Thyroid gland (tissue), 4 donors: ENCODE measurements around the gene OGDHL. TPM values are rescaled to one million over a fixed set of nuclear protein-coding genes. Genes with fewer than 3 reads are reported as not detected.

ENCODE experiments used
- DNase-seq, 2 donors: peaks; one replicate each; pipeline ENCODE4 v3.0.0-alpha.2; 2019
- H3K27ac ChIP-seq, 3 donors: fragments of 200-600 bp; sonication (generic); 1 replicate in 2 of 3; 2 replicates in 1 of 3; pipeline ENCODE4 v1.5.1; 2016 to 2019; ENCODE audit warnings: mild to moderate bottlenecking in 1 of 3, moderate library complexity in 1 of 3
- H3K27me3 ChIP-seq: fragments of 200-600 bp; sonication (generic); one replicate; pipeline ENCODE4 v1.5.1; 2019
- H3K36me3 ChIP-seq, 2 donors: fragments of 200-600 bp; sonication (generic); one replicate each; pipeline ENCODE4 v1.5.1; 2016 to 2019
- H3K4me1 ChIP-seq, 2 donors: fragments of 200-600 bp; sonication (generic); one replicate each; pipeline ENCODE4 v1.5.1; 2017 to 2019
- H3K4me3 ChIP-seq, 3 donors: fragments of 200-600 bp; sonication (generic); replicated peaks in 1 of 3; 1 replicate in 2 of 3; 2 replicates in 1 of 3; pipeline ENCODE4 v1.5.1; 2016; ENCODE audit warnings: mild to moderate bottlenecking in 1 of 3
- H3K9me3 ChIP-seq: fragments of 200-600 bp; sonication (generic); one replicate; pipeline ENCODE4 v1.5.1; 2017
- CTCF ChIP-seq, 6 experiments: fragments of 200-600 bp in 3 of 6; fragments of 450-650 bp in 3 of 6; sonication (generic) in 3 of 6; IDR thresholded peaks; one replicate each; pipeline ENCODE4 v1.5.1; 2016 to 2019; ENCODE audit warnings: antibody characterized with exemption in 6 of 6, mild to moderate bottlenecking in 2 of 6, inconsistent platforms in 1 of 6, moderate library complexity in 1 of 6
- POLR2A ChIP-seq, 2 donors: fragments of 450-650 bp; IDR thresholded peaks; one replicate each; pipeline ENCODE4 v1.6.1; 2017; ENCODE audit warnings: antibody characterized with exemption in 2 of 2, mild to moderate bottlenecking in 2 of 2, moderate library complexity in 1 of 2
- WGBS, 2 donors: methylation state at CpG; one replicate each; pipeline ENCODE4 v1.1.5; 2017; 5-methylcytosine and 5-hydroxymethylcytosine counted together
- intact Hi-C: fragments of 100-400 bp; cut with DNase I; formaldehyde crosslinking; loops from one replicate; pipeline ENCODE4 v1.15.1; 2023
- total RNA-seq, 4 donors: library from RNA; depleted of rRNA; stranded (reverse); fragments of >200 nt; gene quantifications; one replicate each; pipeline ENCODE4 v1.2.3, GENCODE V29; 2016

OGDHL gene
- 100 to 1,000 TPM in 1 of 4 donors, 10 to 100 TPM in 3; 24.3 to 113 (median 70.0) TPM for total RNA-seq

DNA sequence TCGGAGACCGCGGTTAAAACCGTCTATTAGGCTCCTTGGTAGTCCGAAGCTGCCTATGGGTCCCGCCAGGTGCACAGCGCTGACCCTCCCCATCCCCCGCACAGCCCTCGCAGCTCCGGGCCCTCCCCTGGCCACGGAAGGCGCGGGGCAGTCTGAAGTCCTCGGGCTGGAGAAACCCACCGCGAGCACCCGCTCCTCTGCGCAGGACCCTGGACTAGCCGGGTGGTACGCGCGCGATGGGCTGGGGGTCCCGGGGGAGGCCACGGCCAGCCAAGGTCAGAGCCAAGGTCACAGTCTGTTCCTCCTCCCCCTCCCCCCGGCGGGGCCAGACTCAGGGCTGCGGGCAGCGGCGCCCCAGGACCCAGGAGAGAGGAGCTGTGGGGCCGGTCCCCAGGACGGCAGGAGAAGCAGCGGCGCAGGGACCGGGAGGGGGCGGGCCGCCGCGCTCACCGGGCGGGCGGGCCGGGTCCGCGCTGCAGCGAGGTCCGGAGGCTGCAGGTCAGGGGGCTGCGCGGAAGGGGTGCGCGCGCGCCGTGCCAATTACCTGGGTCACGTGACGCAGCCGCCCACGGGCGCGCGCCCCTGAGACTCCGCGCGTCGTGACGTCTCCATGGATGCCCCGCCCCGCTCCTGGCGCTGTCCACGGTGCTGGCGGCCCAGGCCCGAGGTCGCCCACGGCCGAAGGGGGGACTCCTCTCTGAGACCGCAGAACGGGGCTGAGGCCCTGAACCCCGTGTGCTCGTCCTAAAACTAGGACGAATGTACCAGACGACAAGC lies at the start of gene OGDHL:
OGDHL (minus strand) TSS at position 535 of the 777 bp plus-strand sequence. CDS start 3,731 bp downstream, outside the sequence.
- WGBS, 2 donors, result 0% methylated on average over 15 to 43 of the region's 81 CpGs

GRCh38 chr10:49803988-49804387 lies 41.9 kb upstream of the OGDHL start:
- no peak for TF ChIP-seq POLR2A (IDR thresholded peaks at IDR 0.05)
- intact Hi-C loops, result no loop called here
- Histone ChIP-seq H3K27me3 (no peaks in the 10 kb centered on the region), H3K27ac (no peak overlapping the region), H3K9me3 (no peaks in the 10 kb centered on the region), H3K36me3 (no peaks in the 10 kb centered on the region), H3K4me1 (no peaks in the 10 kb centered on the region), H3K4me3 (no peak overlapping the region)
- 88 to 97% methylated on average over 2 of the region's 2 CpGs for WGBS, 2 donors
- DNase-seq, result no peak

More for the DNA sequence above, at the start of gene OGDHL:
- peak within 1 kb of the TSS; percentile 53 to 86 (median 61) for H3K4me3 ChIP-seq
- H3K27me3 ChIP-seq, result no peaks in the 10 kb centered on the region
- TF ChIP-seq CTCF (IDR thresholded peaks at IDR 0.05) (no peak), POLR2A (IDR thresholded peaks at IDR 0.05) (peak in 1 of 2 donors; percentile 57)
- H3K4me1 ChIP-seq, result peaks cover 13 to 16% of the 10 kb centered on the region in 2 donors
- peak; percentile 83 to 85 for DNase-seq
- H3K36me3 ChIP-seq, result no peaks in the 10 kb centered on the region
- no peaks in the 10 kb centered on the region for H3K9me3 ChIP-seq
- intact Hi-C loops, result no loop called here
- peak within 1 kb of the TSS; percentile 41 to 72 (median 50) for H3K27ac ChIP-seq

GRCh38 chr10:49798275-49798674 lies 36.2 kb upstream of the OGDHL start:
- intact Hi-C loops, result no loop called here
- 85 to 94% methylated on average over 4 of the region's 4 CpGs for WGBS, 2 donors
- Histone ChIP-seq H3K36me3 (no peaks in the 10 kb centered on the region), H3K4me1 (no peaks in the 10 kb centered on the region), H3K27me3 (no peaks in the 10 kb centered on the region), H3K27ac (no peak overlapping the region), H3K9me3 (no peaks in the 10 kb centered on the region), H3K4me3 (no peak overlapping the region)
- TF ChIP-seq CTCF (IDR thresholded peaks at IDR 0.05) (no peak), POLR2A (IDR thresholded peaks at IDR 0.05) (no peak)
- no peak for DNase-seq

DNA sequence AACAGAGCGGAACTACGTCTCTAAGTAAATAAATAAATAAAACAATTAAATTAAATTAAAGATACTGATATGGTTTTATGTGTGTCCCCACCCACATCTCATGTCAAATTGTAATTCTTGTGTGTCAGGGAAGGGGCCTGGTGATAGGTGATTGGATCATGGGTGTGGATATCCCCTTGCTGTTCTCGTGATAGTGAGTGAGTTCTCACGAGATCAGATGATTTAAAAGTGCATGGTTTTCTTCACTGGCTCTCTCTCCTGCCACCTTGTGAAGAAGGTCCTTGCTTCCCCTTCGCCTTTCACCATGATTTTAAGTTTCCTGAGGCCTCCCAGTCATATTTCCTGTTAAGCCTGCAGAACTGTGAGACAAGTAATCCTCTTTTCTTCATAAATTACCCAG lies 29.0 kb upstream of the OGDHL start:
- no peak overlapping the region for H3K27ac ChIP-seq
- no peaks in the 10 kb centered on the region for H3K36me3 ChIP-seq
- no peaks in the 10 kb centered on the region for H3K4me1 ChIP-seq
- no peaks in the 10 kb centered on the region for H3K27me3 ChIP-seq
- intact Hi-C loops, result no loop called here
- no peaks in the 10 kb centered on the region for H3K9me3 ChIP-seq
- TF ChIP-seq CTCF (IDR thresholded peaks at IDR 0.05) (no peak), POLR2A (IDR thresholded peaks at IDR 0.05) (no peak)
- no peak for DNase-seq
- no peak overlapping the region for H3K4me3 ChIP-seq
- WGBS, 2 donors, result 75 to 79% methylated on average over 5 of the region's 5 CpGs

GRCh38 chr10:49784681-49785080 lies 22.6 kb upstream of the OGDHL start:
- Histone ChIP-seq H3K36me3 (no peaks in the 10 kb centered on the region), H3K4me3 (no peak overlapping the region), H3K27me3 (no peaks in the 10 kb centered on the region), H3K27ac (no peak overlapping the region), H3K9me3 (no peaks in the 10 kb centered on the region), H3K4me1 (no peaks in the 10 kb centered on the region)
- TF ChIP-seq POLR2A (IDR thresholded peaks at IDR 0.05) (no peak), CTCF (IDR thresholded peaks at IDR 0.05) (no peak)
- DNase-seq, result no peak
- WGBS, 2 donors, result 59 to 84% methylated on average over 2 to 7 of the region's 8 CpGs
- intact Hi-C loops, result no loop called here
